ENCODE data around the gene HOXD1. TPM values are rescaled to one million over a fixed set of nuclear protein-coding genes. Genes with fewer than 3 reads are reported as not detected.

HOXD1 gene
- 0.18 to 0.28 TPM (median 0.24 TPM) in 4 of 5 replicates, not detected in the other for total RNA-seq (2022; extraction: Qiagen RNA extraction; ENCODE audit: low read depth)

GRCh38 chr2:176187899-176188773 is at the start of gene HOXD1:
HOXD1 (plus strand) TSS chr2:176188668; CDS start chr2:176188802, 134 bp downstream.

GRCh38 chr2:176151442-176152287 is 36.8 kb upstream of the HOXD1 start, which contains the start of gene HOXD4:
HOXD4 (plus strand) TSS chr2:176151550; CDS start chr2:176151634, 84 bp downstream.

GRCh38 chr2:176156807-176157498 is 31.5 kb upstream of the HOXD1 start, which contains the start of gene HOXD3:
HOXD3 (plus strand) TSS chr2:176157307; CDS start chr2:176169115, 11,808 bp downstream.

Other genes starting within 250 kb of the HOXD1 start
- 7.6 to 19.0 TPM (median 13.2 TPM) in 5 replicates for gene LNPK, start 186.4 kb upstream of the HOXD1 start, total RNA-seq (2022; extraction: Qiagen RNA extraction; ENCODE audit: low read depth)
- not detected in 5 replicates for gene EVX2, start 104.7 kb upstream of the HOXD1 start, total RNA-seq (2022; extraction: Qiagen RNA extraction; ENCODE audit: low read depth)
- gene HOXD13, start 95.9 kb upstream of the HOXD1 start, total RNA-seq (2022; extraction: Qiagen RNA extraction; ENCODE audit: low read depth), result 0.07 to 0.27 TPM (median 0.23 TPM) in 5 replicates
- not detected in 5 replicates for gene HOXD12, start 88.9 kb upstream of the HOXD1 start, total RNA-seq (2022; extraction: Qiagen RNA extraction; ENCODE audit: low read depth)
- gene HOXD11, start 81.4 kb upstream of the HOXD1 start, total RNA-seq (2022; extraction: Qiagen RNA extraction; ENCODE audit: low read depth), result 5.8 to 7.8 TPM (median 6.6 TPM) in 5 replicates
- 5.5 to 7.6 TPM (median 6.7 TPM) in 5 replicates for gene HOXD10, start 71.9 kb upstream of the HOXD1 start, total RNA-seq (2022; extraction: Qiagen RNA extraction; ENCODE audit: low read depth)
- 1.2 to 1.8 TPM (median 1.8 TPM) in 5 replicates for gene HOXD9, start 65.9 kb upstream of the HOXD1 start, total RNA-seq (2022; extraction: Qiagen RNA extraction; ENCODE audit: low read depth)
- gene HOXD8, start 59.0 kb upstream of the HOXD1 start, total RNA-seq (2022; extraction: Qiagen RNA extraction; ENCODE audit: low read depth), result 4.5 to 6.3 TPM (median 5.7 TPM) in 5 replicates
- 0.44 to 0.66 TPM (median 0.56 TPM) in 5 replicates for gene HOXD4, start 37.1 kb upstream of the HOXD1 start, total RNA-seq (2022; extraction: Qiagen RNA extraction; ENCODE audit: low read depth)
- gene HOXD3, start 31.4 kb upstream of the HOXD1 start, total RNA-seq (2022; extraction: Qiagen RNA extraction; ENCODE audit: low read depth), result 0.14 to 0.32 TPM in 2 of 5 replicates, not detected in the others
- 43.3 to 54.2 TPM (median 44.5 TPM) in 5 replicates for gene MTX2, start 80.8 kb downstream of the HOXD1 start, total RNA-seq (2022; extraction: Qiagen RNA extraction; ENCODE audit: low read depth)